Cardiac muscle cell (in vitro differentiated cells and primary cell): ENCODE results near the gene KRT73. TPM values are rescaled to one million over a fixed set of nuclear protein-coding genes. Genes with fewer than 3 reads are reported as not detected.

Experiments used
- DNase-seq, 2 donors: peaks; one replicate each; pipeline versions ENCODE4 v3.0.0 to v3.0.0-alpha.2; 2010 to 2017; ENCODE audit warnings: low read depth in 1 of 2, low spot score in 1 of 2
- H3K27ac ChIP-seq: fragments of 200-600 bp; sonication (generic); 2 replicates; pipeline ENCODE4 v1.5.1; 2016
- H3K27me3 ChIP-seq: fragments of 200-600 bp; sonication (generic); 2 replicates; pipeline ENCODE4 v1.6.0; 2016; ENCODE audit warnings: control low read depth
- H3K36me3 ChIP-seq: fragments of 200-600 bp; sonication (generic); 2 replicates; pipeline ENCODE4 v1.5.1; 2016; ENCODE audit warnings: control low read depth
- H3K4me1 ChIP-seq: fragments of 200-600 bp; sonication (generic); 2 replicates; pipeline ENCODE4 v1.8.1; 2017; ENCODE audit warnings: low read depth, mild to moderate bottlenecking, mixed run types
- H3K4me3 ChIP-seq: fragments of 200-600 bp; sonication (generic); 2 replicates; pipeline ENCODE4 v1.5.1; 2016; ENCODE audit warnings: mild to moderate bottlenecking
- H3K9me3 ChIP-seq: fragments of 200-600 bp; sonication (generic); 2 replicates; pipeline ENCODE4 v1.5.1; 2017; ENCODE audit warnings: low read depth, mild to moderate bottlenecking, control low read depth
- CTCF ChIP-seq: IDR thresholded peaks from 2 replicates; pipeline ENCODE4 v1.5.1; 2012; ENCODE audit warnings: low read depth, mild to moderate bottlenecking, low read length
- polyA plus RNA-seq: library from polyadenylated mRNA; unstranded; fragments of >200 nt; fragmentation: Nextera tagmentation; extraction: Ambion mirVana; gene quantifications from 2 replicates; pipeline ENCODE4 v1.2.1, GENCODE V29; 2016
- total RNA-seq: library from RNA; depleted of rRNA; stranded (reverse); fragments of >200 nt; gene quantifications from 2 replicates; pipeline ENCODE4 v1.2.3, GENCODE V29; 2016

The KRT73 gene
- total and polyA plus RNA-seq, 2 experiments from 2014 or later = not detected

DNA sequence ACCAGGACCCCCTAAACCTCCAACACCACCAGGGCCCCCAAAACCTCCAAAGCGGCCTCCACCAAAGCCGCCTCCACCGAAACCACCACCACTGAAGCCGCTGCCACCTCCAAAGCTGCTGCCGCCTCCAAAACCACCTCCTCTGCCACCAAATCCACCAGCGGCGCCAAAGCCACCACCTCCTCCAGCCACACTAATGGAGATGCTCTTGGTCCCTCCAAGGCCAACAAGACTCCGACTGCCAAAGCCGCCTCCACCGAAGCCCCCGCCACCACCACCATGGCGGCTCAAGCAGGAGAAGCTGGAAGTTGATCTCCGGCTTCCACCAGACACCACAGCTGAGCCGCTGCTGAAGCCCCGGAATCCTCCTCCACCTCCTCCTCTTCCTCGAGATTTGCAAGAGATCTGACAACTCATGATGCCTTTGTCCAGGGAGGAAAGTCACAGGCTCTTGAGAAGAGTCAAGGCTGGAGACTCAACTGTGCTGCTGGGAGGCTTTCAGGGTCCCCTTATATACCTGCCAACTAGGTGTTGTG lies 33.4 kb upstream of the KRT73 start, which contains the start of gene KRT2:
Gene KRT2, minus strand, starts transcription at position 486 of the 536 bp plus-strand sequence. Its CDS starts 69 bp downstream, at position 417.
- Histone ChIP-seq H3K36me3 (no peaks in the 10 kb centered on the region), H3K27ac (no peak within 1 kb of the TSS), H3K4me1 (peaks cover 4% of the 10 kb centered on the region), H3K27me3 (peaks cover 17% of the 10 kb centered on the region), H3K9me3 (no peaks in the 10 kb centered on the region), H3K4me3 (no peak within 1 kb of the TSS)
- no peak for DNase-seq
- no peak for TF ChIP-seq CTCF

DNA sequence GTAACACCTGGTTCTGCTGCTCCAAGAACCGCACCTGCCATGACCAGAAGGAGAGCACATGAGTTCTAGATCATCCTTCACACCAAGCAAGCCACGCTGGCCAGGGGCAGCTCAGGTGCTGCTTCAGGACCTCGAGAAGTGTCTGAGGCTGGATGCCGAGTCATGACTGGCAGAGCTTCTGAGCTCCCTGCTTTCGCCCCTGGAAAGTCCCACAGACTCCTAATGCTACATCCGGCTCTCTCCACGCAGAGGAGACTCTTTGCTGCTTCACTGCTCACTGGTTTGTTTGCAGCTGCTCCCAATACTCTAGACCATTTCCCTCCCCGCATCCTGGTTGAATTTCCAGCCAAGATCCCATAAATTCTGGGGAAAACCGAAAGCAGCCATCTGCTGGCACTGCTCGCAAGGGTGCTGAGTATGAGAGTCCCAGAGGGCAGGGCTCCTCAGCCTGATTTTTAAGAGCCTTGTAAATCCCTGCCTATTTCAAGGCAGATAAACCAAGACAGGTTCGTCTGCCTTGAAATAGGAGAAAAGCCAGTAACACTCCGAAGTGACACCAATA lies 32.2 kb upstream of the KRT73 start:
- Histone ChIP-seq H3K4me1 (peaks cover 3% of the 10 kb centered on the region), H3K9me3 (no peaks in the 10 kb centered on the region), H3K27ac (no peak overlapping the region), H3K4me3 (no peak overlapping the region), H3K36me3 (no peaks in the 10 kb centered on the region), H3K27me3 (peaks cover 17% of the 10 kb centered on the region)
- no peak for TF ChIP-seq CTCF
- no peak for DNase-seq

DNA sequence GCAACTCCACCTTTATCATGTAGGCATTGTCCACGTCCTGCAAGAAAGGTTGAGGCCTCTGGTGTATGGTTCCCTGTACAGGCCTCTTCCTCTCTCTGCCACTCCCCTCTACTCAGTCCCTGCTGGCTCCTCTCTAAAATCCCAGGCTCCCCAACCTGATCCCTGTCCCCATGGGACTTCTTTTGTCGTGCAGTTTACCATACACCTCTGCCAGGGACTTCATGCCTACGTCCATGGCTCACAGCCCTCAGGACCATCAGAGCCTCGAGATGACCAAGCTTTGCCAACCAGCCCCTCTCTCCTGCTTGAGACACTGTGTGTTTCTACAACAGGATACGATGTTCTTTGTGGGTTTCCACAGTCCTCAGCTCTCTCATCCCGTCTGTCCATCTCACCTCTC lies 30.7 kb upstream of the KRT73 start:
- Histone ChIP-seq H3K27me3 (peaks cover 17% of the 10 kb centered on the region), H3K27ac (no peak overlapping the region), H3K9me3 (no peaks in the 10 kb centered on the region), H3K4me3 (no peak overlapping the region), H3K36me3 (no peaks in the 10 kb centered on the region), H3K4me1 (no peaks in the 10 kb centered on the region)
- no peak for DNase-seq
- TF ChIP-seq CTCF = no peak

DNA sequence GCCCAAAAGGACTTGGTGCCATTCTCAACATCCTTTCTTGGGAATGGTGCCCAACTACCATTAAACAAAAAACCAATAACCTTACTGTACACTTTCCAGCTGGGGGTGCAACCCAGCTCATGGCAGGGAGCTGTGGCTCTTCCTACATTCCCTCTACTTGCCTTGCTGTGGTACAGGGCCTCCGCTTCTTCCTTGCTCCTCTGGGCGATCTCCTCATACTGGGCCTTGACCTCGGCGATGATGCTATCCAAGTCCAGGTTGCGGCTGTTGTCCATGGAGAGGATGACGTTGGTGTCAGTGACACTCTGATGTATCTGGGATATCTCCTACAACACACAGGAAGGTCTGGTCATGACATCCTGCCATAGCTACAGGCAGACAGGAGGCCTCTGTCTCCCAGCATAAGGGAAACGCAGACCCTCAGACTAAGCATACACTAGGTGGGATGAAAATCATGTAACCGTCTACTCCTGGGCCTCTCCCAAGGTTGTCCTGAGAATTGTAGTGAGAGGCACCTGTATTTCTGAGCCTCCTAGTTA lies 29.7 kb upstream of the KRT73 start:
- Histone ChIP-seq H3K9me3 (no peaks in the 10 kb centered on the region), H3K4me3 (no peak overlapping the region), H3K27ac (no peak overlapping the region), H3K4me1 (no peaks in the 10 kb centered on the region), H3K36me3 (no peaks in the 10 kb centered on the region), H3K27me3 (peaks cover 9% of the 10 kb centered on the region)
- TF ChIP-seq CTCF = no peak
- no peak for DNase-seq

DNA sequence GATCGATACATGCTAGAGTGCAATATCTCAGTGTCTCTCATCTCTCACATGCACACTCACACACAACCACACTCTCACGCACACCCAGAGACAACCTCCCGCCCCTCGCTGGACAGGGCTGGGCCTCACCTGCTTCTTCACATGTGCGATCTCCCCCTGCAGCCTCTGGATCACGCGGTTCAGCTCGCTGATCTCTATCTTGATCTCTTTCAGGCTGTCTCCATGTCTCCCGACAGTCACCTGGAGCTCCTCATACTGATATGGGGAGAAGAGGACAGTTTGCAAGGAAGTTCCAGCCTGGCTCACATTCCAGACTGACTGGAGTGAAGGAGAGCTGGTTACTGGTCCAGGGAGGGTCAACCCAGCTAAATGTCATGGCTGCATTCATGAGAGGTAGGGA lies 29.2 kb upstream of the KRT73 start:
- no peak overlapping the region for H3K27ac ChIP-seq
- TF ChIP-seq CTCF = no peak
- no peak for DNase-seq

More for the DNA sequence above, 29.2 kb upstream of the KRT73 start:
- Histone ChIP-seq H3K4me1 (no peaks in the 10 kb centered on the region), H3K36me3 (no peaks in the 10 kb centered on the region), H3K4me3 (no peak overlapping the region), H3K27me3 (peaks cover 8% of the 10 kb centered on the region), H3K9me3 (no peaks in the 10 kb centered on the region)
